Kidney glomerular epithelial cell (primary cell): Measurements from ENCODE around the gene GUCY2C.
A peak's percentile ranks its signal among the peaks of the same experiment; 100 is the strongest.

ENCODE experiments used
- DNase-seq: peaks from one replicate; lab custom pipeline; 2025; lab: John Stamatoyannopoulos, UW

GUCY2C gene

DNA sequence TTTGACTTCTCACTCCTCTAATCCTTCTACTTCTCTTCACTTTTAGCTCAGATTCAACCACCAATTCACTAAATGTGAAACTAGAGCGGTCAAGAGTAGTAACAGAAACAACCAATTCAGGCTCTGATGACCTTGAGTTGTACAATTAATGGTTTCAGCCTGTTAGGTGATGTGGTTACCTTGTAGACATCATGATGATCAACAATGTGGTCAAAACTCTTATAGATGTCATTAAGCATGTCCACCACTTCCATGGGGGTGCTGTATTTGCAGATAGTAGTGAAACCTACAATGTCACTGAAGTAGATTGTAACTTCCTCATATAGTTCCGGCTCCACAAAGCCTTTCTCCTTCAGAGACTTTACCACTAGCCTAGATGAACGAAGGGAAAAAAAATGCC is 74.6 kb downstream of the GUCY2C start:
- no peak for DNase-seq

DNA sequence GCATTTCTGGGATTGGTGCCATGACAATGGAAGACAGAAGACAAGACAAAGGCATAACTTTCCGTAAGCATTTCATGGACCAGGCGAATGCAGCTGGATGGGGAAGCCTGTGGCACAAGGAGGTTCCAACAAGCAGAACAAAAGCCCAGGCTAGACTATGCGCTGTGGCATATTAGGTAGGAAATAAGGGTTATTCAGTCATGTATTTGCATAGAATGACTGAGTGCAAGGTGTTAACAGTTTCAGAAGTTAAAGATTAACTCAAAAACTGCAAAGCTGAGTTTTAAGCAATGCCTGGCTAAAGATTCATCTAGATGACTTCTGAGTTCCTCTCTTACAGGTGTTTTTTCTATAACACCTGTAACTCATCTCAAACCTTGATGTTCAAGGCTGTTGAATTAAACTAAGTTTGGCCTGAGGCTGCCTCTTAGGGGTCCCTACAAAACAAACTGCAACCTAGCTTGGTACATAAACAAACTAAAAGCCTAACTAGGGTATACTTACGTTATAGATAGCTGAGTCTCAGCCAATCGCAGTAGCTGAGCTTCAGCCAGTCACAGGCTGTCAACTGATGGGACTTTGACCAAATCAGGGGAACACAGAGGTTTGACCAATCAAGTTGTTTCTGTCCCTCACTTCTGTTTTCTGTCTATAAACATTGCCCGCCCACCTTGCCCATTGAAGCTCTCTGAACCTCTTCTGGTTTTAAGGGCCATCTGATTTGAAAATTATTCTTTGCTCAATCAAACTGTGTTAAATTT is 76.5 kb downstream of the GUCY2C start:
- DNase-seq = no peak

DNA sequence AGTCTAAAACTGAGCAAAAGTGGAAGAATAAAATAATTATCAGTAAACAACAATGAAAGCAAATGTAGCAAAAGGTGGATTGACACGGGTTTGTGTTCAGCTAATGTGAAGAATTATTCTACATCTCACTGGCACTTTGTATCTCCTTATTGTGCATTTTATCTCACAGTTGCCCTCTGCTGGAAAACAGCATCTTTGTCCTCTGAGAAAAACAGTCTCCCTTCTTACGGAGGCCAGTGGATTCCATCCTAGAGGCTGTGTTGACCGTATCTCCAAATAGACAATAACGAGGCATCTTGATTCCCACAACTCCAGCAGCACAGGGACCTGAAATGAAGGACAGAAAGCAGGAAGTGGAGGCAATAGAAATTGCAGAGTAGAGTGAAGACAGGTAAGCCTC is 77.4 kb downstream of the GUCY2C start:
- DNase-seq = no peak

DNA sequence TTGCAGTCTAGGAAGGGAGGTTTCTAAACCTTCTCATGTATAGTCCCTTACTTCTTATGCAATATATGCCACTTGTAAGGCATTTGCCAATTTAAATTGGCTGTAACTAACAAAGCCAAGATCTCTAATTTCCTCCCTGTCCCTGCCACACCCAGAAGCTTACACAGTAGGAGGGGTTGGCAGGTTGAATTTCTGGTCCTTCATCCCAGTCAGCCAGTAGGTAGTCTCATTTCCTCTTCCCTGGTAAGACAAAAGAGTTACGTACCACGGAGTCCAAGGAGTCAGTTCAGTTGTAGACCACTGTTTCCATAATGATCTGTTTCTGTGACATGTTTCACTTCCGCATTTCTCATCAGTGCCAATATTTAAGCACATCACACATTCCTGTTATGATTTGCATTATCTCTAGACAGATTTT is 81.7 kb downstream of the GUCY2C start:
- no peak for DNase-seq

DNA sequence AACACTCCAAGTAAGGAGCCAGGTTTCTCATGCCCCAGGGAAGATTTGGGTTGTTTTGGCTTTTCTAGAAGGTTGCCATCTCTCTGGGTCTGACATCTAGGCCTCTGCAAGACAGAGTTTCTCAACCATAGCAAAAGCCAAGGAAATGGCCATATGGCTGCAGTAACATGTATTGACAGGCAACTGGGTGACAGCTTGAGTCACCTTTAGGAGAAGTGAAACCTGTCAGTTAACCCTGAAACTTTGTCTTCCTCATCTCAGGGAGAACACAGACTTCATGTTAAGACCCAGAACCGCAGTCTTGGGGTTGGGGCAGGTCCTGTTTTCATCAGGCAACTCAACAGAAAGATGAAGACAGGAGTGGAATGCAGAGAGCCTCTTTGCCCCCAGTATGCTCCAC is 82.7 kb downstream of the GUCY2C start:
- no peak for DNase-seq

DNA sequence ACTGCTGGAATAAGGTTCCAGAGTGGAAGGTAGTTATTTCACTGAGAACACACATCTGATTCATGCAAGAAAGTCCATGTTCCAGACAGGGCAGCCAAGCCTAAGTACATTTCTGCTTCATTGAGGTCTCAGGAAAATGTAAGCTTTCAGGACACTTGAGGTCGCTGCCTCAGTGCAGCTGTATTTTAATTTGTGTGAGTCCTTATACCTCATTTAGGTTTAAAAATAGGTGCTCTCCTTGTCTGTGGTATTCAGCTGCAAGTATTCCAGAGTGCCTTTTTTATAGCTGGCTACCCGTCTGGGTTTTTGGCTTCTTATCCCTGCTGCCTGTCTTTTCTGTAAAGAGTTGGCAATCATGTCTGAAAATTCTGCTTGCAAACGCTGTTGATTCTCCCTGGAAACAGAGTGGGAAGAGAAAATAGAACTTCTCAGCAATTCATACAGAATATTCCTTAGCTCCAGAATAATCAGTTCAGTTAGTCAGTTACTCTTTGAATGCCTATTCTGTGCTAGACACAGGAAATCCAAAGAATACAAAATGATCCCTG is 83.4 kb downstream of the GUCY2C start:
- DNase-seq = no peak

DNA sequence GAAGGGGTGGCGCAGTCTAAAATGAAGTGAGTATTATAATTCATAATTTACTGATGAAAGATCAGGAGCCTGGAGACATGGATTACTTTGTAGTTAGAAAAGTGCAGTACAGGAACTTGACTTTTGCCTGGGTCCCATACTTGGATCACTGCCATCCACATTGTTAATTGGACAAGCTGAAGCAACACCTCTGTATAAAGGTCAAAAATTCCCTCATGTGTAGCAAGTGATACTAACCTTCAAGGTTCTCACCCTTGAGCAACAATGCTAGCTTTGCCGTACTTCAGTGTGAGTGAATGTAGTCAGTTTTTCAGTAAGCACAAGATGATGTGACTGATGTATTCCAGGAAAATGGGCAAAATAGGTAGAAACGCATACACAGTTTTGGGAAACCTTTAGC is 84.1 kb downstream of the GUCY2C start:
- DNase-seq = no peak

DNA sequence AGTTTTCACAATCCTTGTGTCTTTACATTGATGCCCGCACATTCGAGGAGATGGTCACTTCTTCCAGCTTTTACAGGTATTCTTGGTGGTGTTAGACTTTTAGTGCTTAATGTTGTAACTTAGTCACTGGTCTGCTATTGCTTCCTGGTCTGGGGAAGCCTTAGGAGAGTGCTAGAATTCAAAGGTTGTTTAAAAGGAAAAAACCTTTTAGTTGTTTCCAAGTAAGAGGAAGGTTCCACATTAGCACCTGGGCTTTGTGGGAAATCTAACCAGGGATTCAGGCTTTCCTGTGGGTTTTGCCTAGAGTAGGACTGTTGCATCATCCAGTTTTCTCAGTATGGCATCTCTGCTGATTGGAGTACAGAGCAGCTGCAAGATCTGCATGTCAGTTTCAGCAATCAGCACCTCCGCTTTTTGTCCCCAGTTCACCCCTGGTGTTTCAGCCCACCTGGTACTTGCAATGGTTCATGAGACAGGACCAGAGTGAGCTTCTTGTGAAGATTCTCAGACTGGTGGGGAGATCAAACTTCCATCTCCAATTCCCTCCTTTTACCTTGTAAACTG is 84.7 kb downstream of the GUCY2C start:
- DNase-seq = no peak

DNA sequence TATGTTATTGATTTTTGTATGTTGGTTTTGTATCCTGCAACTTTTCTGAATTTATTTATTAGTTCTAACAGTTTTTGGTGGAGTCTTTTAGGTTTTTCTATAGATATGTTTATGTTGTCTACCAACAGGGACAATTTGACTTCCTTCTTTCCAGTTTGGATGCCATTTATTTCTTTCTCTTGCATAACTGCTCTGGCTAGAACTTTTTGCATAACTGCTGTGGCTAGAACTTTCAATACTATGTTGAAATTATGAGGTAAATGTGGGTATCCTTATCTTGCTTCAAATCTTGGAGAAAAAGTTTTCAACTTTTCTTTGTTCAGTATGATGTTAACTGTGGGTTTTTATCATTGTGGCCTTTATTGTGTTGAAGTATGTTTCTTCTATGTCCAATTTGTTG is 88.8 kb downstream of the GUCY2C start:
- no peak for DNase-seq

DNA sequence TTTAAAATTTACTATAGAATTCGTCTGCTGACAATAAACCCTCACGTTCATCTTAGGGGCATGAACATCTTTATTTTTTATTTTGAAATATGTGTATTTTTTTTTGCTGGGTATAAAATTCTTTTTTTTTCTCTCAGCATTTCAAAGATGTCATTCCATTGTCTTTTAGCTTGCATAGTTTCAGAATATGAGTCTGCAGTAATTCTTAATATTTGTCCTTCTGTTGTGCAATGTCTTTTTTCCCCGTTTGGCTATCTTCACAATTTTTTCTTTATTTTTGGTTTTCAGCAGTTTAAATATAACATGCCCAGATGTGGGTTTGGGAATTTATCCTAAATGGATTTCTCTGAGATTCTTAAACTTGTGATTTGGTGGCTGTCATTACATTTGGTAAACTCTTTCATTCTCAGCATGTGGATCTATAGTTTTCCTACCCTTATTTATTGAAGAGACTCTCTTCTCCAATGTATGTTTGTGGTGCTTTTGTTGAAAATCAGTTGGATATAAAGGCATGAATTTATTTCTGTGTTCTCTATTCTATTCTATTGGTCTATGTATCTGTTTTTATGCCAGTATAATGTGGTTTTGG is 90.9 kb downstream of the GUCY2C start:
- DNase-seq = no peak

DNA sequence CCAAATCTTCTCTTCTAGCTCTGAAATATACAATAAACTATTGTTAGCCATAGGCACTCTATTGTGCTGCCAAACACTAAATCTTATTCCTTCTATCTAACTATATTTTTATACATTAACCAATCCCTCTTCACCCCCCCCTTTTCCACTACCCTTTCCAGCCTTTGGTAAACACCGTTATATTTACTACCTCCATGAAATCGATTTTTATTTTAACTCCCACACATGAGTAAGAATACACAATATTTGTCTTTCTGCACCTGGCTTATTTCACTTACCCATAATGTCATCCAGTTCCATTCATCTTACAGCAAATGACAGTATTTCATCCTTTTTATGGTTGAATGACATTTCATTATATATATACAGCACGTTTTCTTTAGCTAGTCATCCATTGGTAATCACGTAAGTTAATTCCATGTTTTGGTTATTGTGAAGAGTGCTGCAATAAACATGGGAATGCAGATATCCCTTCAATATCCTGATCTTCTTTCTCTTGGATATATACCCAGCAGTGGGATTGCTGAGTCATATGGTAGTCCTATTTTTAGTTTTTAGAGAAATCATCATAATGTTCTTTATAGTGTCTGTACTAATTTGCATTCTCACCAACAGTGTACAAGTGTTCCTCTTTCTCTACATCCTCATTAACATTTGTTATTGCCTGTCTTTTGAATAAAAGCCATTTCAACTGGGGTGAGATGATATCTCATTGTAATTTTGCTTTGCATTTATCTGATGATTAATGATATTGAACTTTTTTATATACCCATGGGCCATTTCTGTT is 94.5 kb downstream of the GUCY2C start:
- no peak for DNase-seq

DNA sequence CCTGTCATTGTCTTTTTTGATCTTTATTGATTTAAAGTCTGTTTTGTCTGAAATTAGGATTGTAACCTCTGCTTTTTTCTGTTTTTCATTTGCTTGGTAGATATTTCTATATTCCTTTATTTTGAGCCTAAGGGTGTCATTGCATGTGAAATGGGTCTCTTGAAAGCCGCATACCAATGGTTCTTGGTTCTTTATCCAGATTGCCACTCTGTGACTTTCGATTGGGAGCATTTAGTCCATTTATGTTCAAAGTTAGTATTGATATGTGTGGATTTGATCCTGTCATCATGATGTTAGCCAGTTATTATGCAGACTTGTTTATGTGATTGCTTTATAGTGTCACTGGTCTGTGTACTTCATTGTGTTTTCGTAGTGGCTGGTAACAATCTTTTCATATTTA is 98.9 kb downstream of the GUCY2C start:
- no peak for DNase-seq

DNA sequence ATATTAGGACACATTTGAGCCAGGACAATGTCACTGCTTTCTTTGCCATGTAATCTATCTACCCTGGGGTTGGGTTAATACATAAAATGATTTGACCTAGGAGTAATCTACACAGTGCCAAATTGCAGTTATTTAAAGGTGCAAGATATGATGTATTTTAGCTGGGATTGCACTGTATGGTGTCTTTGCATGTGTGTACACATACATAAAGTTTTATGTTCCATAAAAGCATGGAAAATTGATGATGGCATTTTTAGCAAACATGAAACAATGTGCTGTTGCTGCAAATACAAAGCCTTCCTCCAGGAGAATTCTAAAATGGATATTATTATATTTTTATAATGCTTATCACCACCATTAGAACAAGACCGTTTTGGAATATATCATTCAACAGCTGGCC is 104.7 kb downstream of the GUCY2C start:
- DNase-seq = no peak

DNA sequence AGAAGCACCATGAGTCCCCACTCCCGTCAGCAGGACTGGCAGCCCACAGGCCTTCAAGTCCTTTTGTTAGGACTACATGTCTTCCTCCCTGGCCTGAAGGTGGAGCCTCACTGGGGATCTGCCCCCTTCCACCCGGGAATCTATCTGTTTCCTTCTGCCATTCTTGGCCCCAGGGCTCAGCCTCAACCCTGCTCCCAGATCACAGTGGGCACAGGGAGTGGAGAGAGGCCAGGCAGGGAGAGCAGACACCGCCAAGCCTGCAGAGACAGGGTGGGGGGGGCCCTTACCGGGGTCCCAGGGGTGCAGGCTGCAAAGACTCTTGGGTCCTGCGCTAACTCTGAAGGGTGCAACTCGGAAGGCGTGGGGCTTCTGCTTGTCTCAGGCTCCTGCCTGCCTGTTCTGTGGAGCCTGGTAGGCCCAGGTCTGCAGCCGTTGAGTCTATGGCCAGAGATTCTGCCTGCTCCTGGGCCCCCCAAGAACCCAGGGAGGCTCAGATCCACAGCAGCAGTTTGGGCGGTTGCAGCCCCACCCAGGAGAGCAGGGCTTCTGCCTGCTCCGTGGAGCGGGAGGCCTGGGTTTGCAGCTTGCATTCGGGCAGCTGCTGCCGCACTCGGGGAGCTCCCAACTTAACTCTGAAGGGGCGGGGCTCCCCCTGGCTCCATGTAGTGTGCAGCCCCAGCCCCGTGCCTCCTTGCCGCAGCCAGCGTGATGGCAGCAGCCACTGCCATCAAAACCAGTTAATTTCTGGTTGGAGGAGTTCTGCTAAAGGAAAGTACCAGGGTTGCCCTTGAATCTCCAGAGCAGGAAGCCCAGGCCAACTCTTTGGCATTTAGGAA is 107.0 kb downstream of the GUCY2C start:
- no peak for DNase-seq

DNA sequence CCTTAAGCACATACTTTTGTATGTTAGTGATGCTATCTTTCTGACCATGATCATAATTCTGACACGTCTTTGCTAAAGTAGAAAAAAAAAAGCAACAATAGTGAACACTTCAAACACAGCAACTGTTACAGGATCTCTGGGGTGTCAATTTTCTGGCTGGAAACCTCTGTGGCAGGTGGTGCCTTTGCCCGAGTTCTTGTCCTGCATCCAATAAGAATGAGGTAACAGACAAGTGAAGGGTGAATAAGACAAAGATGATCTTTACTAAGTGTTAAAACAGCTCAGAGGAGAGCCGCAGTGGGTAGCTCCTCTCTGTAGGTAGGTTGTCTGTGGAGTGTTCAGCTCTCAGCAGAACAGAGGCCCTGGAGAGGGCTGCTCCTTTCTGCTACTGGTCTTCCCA is 107.8 kb downstream of the GUCY2C start:
- DNase-seq = no peak

DNA sequence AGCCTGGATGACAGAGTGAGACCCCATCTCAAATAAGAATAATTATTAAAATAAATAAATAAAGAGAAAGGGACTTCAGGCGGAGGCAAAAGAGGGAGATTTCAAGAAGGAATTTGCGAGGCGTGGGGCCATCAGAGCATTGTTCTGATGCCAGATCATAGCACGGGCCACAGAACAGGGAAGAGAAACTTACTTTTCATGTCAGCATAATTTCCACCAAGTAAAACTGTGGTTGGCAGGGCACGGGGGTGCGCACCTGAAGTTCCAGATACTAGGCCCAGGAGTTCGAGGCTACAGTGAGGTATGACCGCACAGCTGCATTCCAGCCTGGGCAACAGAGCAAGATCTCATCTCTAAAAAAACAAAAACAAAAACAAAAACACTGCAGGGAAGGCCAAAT is 117.8 kb downstream of the GUCY2C start:
- DNase-seq = no peak

DNA sequence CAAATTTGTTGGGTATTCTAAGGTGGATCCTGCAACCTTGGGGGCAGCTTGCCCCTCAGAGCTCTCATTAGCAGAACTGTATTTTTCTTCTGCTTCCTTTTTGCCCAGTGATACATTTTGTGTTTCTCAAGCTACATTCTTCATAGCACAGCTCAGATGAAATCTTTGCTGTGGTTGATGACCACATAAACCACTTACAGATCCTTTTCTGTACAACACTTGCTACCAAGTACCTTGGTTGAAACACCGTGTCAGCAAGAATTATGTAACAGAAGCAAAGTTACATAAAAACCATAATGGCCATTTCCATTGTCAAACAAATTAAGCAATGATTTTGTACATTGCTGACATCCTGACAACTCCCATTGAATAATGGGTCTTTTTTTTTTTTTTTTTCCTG is 119.1 kb downstream of the GUCY2C start:
- peak; percentile 21 for DNase-seq

DNA sequence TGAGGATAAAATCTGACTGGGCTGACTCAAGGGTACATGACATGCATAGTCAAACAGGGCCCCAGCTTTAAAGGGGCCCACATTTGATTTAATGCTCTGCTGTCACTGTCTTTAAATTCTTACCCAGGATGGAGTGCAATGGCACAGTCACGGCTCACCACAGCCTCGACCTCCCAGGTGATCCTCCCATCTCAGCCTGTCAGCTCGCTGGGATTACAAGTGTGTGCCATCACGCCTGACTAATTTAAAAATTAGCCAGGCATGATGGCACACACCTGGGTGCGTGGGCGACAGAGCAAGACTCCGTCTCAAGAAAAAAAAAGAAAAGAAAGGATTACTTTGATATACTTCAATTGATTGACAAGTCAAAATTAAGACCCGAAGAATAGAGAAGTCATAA is 119.5 kb downstream of the GUCY2C start:
- DNase-seq = no peak

DNA sequence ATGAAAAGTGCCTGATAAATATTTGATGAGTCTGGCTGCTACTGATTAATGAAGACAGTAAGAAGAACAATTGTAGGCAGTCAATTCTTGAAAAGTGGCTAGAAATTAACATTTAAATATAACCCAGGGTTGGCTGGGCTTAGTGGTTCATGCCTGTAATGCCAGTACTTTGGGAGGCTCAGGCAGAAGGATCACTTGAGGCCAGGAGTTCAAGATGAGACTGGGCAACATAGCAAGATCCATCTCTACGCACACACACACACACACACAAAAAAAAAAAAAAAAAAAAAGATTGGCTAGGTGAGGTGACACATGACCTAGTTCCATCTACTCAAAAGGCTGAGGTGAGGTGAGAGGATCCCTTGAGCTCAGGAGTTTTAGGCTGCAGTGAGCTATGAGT is 120.8 kb downstream of the GUCY2C start:
- DNase-seq = no peak

DNA sequence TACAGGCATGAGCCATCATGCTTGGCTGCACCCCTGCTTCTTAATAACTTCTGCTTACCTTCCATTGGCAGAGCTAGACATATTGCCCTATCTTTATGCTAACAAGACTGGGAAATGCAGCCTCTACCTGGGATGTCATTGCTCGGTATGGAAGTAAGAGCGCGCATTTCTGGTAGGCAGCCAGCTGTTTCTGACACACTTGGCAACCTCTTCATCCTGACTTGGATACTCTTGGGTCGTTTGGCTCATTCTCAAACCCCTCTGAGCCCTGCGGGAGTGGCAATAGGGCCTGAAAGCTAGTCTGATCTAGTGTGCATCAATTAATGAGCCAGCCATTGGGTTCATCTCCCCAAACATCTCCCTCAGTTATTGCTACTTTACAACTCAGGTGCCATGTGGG is 123.3 kb downstream of the GUCY2C start:
- no peak for DNase-seq

DNA sequence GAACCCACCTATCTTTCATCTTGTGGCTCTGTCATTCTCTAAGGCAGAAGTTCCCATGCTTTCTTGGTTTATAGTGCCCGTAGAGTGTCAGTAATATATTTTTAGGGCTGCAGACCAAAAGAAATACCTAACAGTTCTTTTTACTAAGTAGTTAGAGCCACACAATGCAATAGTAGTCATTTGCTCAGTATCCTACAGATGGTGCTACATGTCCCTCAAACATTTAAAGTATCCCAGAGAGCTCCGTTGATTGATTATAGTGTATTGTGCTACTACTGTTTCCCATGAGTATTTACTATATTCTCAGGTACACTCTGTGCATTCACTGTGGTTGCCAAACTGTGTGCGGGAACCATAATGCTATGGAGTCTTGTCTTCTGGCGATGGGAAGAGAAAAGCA is 124.0 kb downstream of the GUCY2C start:
- no peak for DNase-seq

DNA sequence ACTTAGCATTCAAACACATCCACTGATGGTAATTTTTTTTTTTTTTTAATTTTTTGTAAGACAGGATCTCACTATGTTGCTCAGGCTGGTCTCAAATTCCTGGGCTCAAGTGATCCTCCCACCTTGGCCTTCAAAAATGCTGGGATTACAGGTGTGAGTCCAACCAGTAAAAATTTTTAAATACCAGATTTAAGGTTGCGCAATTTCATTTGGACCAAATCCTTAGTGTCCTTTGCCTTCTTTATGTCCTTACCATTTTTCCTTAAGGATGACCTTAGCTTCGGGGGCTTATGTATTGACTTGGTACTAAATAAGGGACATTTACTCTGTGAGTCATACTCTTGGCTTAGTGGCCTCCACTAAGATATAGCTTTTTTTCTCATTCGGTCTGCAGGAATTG is 124.6 kb downstream of the GUCY2C start:
- no peak for DNase-seq
